ENCODE data around the gene CFAP210.

CFAP210 gene

GRCh38 chr2:169662744-169663143 is 31.5 kb downstream of the CFAP210 start:
- no peak for TF ChIP-seq CTCF (conservative IDR thresholded peaks at IDR 0.05; ENCODE audit: low read length)
- no peak overlapping the region for H3K4me3 ChIP-seq (ENCODE audit: low read length)
- no peak for DNase-seq (ENCODE audit: low read depth)

GRCh38 chr2:169661265-169661664 is 32.9 kb downstream of the CFAP210 start:
- DNase-seq (ENCODE audit: low read depth) = no peak
- no peak overlapping the region for H3K4me3 ChIP-seq (ENCODE audit: low read length)
- no peak for TF ChIP-seq CTCF (conservative IDR thresholded peaks at IDR 0.05; ENCODE audit: low read length)

- H3K4me3 ChIP-seq (ENCODE audit: low read length) = no peak overlapping the region
- DNase-seq (ENCODE audit: low read depth) = no peak
- TF ChIP-seq CTCF (conservative IDR thresholded peaks at IDR 0.05; ENCODE audit: low read length) = no peak
Measured at GRCh38 chr2:169659320-169659719, 34.9 kb downstream of the CFAP210 start.

- TF ChIP-seq CTCF (conservative IDR thresholded peaks at IDR 0.05; ENCODE audit: low read length) = no peak
- no peak overlapping the region for H3K4me3 ChIP-seq (ENCODE audit: low read length)
- DNase-seq (ENCODE audit: low read depth) = no peak
Measured at GRCh38 chr2:169658877-169659276, 35.3 kb downstream of the CFAP210 start.

- H3K4me3 ChIP-seq (ENCODE audit: low read length) = no peak overlapping the region
- no peak for DNase-seq (ENCODE audit: low read depth)
- TF ChIP-seq CTCF (conservative IDR thresholded peaks at IDR 0.05; ENCODE audit: low read length) = no peak
Measured at GRCh38 chr2:169656164-169656563, 38.0 kb downstream of the CFAP210 start.

- H3K4me3 ChIP-seq (ENCODE audit: low read length) = no peak overlapping the region
- TF ChIP-seq CTCF (conservative IDR thresholded peaks at IDR 0.05; ENCODE audit: low read length) = no peak
- no peak for DNase-seq (ENCODE audit: low read depth)
Measured at GRCh38 chr2:169653636-169654035, 40.6 kb downstream of the CFAP210 start.

GRCh38 chr2:169649278-169649677 is 44.9 kb downstream of the CFAP210 start:
- no peak for TF ChIP-seq CTCF (conservative IDR thresholded peaks at IDR 0.05; ENCODE audit: low read length)

More at GRCh38 chr2:169649278-169649677, 44.9 kb downstream of the CFAP210 start:
- DNase-seq (ENCODE audit: low read depth) = no peak
- H3K4me3 ChIP-seq (ENCODE audit: low read length) = no peak overlapping the region
